HG03280 (cell line): ENCODE measurements around the gene SLC43A2.
"Not testable (repeated sequence)": the region's sequence is repeated elsewhere in the genome, so short reads cannot be mapped to it uniquely, and the experiment has no call there.

ENCODE experiments used
- ATAC-seq: cut with Tn5 transposase; IDR thresholded peaks from one replicate; pipeline ENCODE4 v1.9.1; 2021; ENCODE audit warnings: mild to moderate bottlenecking, moderate library complexity; ENCODE audit not compliant: unreplicated experiment

SLC43A2 gene

DNA sequence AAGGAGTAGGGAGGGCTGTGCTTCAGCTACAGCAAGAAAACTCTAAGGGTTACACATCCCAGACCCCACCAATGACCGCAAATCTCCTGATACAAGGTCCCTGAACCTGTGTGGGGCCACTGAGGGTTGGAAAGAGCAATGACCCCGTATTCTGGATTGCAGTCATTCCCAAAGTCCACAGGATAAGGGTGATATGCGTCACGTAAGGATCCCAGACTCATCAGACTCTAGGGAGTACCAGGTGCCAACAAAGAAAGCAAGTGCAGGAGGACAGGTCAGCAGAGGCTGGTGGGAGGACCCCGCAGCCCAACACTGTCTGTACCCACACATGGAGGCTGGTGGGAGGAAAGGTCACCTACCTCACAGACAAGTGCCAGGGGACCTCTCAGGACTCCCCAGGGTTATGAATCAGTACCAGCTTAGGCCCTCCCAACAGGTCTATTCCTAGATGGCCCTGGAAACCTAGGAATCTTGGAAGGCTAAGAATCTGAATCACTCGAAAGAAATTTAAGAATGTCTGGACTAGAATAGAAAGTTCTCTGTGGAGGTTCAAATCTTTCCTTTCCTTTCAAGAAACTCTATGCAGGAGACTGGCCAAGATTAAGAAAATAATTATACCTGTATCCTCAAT, 82.2 kb downstream of the SLC43A2 start:
- ATAC-seq = no peak

DNA sequence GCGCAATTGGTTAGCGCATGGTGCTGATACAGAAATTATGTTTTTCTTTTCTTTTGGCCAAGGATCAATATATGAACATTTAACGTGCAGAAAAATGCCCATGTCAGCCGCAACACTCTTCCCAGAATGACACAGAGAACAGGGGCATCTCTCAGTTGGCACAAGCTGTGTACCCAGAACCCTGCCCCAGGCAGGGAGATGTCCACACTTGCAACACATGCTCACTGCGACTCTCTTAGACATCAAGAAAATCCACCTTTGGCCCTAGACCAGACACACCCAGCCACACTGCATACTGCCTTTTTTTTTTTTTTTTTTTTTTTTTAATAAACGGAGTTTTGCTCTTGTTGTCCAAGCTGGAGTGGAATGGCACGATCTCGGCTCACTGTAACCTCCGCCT, 83.0 kb downstream of the SLC43A2 start:
- no peak for ATAC-seq

- no peak for ATAC-seq
Measured at GRCh38 chr17:1542316-1542715, 86.3 kb downstream of the SLC43A2 start.

DNA sequence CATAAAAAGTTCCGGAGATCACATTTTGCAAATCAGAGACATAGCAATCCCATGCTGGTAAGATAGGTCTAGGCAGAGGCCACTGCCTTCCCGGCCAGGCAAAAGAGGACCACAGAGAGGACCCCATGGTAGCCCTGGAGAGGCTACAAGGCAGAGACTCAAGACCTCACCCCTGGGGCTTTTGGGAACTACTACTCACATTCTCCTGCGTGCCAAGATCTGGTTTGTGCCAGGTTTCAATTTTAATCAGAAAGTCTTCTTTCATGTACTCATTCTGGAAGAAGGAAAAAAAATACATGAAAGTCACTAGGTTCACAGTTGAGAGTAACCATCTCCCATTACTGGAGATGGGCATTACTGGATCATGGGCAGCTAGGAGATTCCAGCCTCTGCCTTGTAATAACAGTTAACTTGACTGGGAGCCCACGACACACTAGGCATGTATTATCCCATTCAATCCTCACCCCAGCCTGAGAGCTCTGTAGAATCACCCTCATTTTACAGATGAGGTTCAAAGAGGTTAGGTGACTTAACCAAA, 87.2 kb downstream of the SLC43A2 start:
- no peak for ATAC-seq

GRCh38 chr17:1539811-1540210, 88.8 kb downstream of the SLC43A2 start:
- no peak for ATAC-seq

DNA sequence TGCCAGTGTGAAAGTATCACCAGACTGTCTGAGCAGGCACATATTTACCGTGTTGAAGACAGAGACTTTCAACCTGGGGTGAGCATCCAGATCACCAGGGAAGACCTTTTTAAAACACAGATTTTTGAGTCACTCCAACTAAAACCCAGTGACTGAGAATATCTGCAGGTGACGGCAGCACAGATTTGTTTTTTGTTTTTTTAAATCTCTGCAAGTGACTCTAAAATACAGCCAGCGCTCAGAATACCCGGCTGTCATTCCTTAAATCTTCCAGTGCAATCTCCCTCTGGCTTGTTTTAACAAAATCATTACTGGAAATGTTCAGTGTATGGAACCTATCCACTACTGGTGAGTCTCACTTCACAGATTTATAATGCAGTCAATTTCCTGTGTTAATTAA, 92.9 kb downstream of the SLC43A2 start:
- ATAC-seq = no peak

GRCh38 chr17:1533661-1534325, 94.8 kb downstream of the SLC43A2 start:
- ATAC-seq = no peak

DNA sequence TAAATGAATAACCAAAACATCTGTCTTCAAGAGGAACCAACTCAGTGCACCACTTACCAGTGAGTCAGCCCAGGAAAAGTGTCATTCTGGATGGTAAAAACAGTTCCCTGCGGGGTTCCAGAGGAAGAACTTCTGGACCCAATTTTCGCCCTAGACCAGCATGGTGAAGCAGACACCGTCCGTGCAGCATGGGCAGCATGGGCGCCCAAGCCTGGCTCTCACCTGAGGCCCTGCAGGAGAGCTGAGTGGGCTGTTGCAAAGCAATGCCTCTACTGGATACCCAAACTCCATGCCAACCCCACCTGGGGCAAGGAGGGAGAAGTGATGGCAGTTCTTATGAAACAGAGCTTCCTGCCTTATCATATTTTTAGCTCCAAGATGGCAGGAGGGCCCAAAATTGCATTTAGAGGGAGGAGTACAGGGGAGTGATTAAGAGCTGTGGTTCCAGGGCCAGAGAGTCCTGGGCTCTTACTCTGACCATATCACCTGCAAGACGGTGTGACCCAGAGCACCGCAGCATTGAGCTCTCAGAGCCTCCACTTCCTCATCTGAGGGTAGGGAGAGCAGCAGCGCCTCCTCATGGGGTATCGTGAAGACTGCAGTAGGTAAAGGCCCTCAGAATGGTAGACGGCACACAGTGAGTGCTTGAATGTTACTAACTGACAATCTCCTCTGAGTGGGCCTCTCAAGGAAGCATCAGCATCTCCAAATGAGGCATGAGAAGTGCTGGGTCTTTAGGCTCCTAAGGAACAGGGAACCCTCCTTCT, 95.6 kb downstream of the SLC43A2 start:
- ATAC-seq = no peak

GRCh38 chr17:1529863-1530262, 98.8 kb downstream of the SLC43A2 start:
- ATAC-seq = no peak

- not testable (repeated sequence) for ATAC-seq
Measured at GRCh38 chr17:1526876-1527275, 101.8 kb downstream of the SLC43A2 start.

GRCh38 chr17:1522626-1523025, 106.0 kb downstream of the SLC43A2 start:
- ATAC-seq = no peak

DNA sequence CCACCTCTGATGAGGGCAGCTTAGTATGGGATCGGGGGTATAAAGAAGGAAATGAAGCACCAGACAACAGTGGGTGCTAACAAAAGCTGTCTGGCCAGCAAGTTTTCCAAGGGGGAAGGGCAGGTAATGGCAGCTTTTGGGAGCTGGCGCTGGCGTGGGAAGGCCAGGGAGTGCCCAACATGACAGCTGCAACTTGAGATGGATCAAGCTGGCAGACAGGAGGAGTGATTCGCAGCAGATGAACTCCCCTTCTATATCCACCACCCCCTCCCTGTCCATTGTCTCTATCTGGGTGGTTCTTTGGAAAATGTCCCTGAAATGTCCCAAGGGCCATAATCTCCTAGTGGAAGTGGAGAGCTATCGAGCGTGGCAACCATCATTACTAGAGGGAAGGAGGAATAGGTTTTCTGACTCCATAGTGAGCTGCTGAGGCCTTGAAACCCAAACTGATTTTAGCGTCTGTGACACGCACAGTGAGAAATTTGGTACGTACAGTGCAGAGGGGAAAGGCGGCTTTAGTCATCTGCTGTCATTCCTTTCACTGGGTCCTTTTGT, 107.5 kb downstream of the SLC43A2 start:
- no peak for ATAC-seq

GRCh38 chr17:1519678-1520077, 109.0 kb downstream of the SLC43A2 start:
- no peak for ATAC-seq
